NCI-H2081 (cell line): Measurements from ENCODE around the gene KRT6B.
"Not testable (repeated sequence)": the region's sequence is repeated elsewhere in the genome, so short reads cannot be mapped to it uniquely, and the experiment has no call there.

Experiments used
- DNase-seq, 2 experiments: peaks; one replicate each; lab custom pipeline; 2025; lab: John Stamatoyannopoulos, UW

The KRT6B gene

DNA sequence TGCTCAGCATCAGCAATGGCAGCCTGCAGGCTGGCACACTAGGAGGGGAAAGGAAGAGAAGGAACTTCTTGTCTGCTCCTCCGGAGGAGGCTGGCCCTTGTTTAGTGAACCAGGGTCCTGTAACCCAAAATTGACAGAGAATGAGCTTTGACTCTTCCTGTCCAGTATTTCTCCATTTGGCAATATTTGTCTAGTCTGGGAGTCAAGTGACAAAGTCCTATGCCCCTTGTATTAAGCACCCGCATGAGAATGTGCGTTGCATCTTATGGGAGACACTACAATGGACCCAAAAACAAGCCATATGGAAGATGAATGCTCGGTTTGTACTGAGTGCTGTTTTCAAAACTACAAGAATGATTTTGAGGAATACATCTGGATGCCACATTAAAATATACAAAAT is 17.9 kb upstream of the KRT6B start:
- DNase-seq, result no peak

DNA sequence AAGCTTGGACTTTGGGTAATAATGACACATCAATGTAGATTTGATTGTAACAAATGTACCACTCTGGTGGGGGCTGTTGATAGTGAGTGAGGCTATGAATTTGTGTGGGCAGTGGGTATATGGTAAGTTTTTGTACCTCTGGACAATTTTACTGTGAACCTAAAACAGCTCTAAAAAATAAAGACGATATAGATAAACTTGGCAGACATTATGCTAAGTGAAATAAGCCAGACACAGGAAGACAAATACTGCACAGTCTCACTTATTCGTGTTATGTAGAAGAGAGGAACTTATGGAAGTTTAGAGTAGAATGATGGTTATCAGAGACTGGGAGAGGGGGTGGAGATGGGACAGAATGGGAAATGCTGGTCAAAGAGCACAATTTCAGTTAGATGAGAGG is 13.0 kb upstream of the KRT6B start:
- DNase-seq, result no peak

DNA sequence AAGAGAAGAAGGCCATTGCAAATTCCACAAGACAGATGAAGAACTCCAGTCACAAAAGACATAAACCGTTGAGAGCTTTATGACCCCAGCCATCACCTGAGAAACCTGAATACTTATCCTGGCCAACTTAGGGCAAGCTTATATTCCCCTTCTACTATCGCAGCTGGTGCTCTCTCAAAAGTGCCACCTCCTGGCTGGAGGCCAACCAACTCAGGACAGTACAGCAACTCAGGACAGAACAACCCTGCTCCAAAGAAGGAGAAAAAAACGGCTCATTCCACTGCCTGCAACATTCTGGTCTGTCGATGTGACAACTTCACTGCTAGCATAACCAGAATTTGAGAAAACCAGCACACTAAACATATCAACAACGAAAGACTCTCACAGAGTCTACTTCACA is 9.7 kb upstream of the KRT6B start:
- DNase-seq, result no peak

DNA sequence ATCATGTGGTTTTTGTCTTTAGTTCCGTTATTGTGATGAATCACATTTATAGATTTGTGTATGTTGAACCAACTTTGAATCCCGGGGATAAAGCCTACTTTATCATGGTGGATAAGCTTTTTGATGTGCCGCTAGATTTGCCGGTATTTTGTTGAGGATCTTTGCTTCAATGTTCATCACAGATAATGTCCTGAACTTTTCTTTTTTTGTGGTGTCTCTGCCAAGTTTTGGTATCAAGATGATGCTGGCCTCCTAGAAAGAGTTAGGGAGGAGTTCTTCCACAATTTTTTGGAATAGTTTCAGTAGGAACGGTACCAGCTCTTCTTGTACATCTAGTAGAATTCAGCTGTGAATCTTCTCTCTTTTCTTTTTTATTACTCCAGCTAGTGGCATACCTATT is 6.9 kb upstream of the KRT6B start:
- no peak for DNase-seq

DNA sequence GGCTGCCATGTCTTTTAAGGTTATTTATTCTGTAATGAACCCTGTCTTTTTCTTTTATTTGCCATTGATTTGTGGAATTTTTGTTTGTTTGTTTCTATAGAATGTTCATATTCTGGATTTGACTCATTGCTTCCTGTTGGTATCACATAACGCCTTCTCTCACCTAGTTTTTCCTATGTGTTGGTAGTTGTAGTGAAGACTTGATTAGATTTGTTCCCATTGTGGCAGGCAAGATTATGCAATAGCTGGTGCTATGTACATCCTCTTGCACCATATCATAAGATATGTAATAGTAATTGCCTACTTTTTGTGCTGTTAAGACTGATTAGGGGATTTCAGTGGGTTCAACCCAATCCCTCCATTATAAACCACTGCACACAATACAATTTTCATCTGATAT is 3.9 kb upstream of the KRT6B start:
- DNase-seq, result no peak

DNA sequence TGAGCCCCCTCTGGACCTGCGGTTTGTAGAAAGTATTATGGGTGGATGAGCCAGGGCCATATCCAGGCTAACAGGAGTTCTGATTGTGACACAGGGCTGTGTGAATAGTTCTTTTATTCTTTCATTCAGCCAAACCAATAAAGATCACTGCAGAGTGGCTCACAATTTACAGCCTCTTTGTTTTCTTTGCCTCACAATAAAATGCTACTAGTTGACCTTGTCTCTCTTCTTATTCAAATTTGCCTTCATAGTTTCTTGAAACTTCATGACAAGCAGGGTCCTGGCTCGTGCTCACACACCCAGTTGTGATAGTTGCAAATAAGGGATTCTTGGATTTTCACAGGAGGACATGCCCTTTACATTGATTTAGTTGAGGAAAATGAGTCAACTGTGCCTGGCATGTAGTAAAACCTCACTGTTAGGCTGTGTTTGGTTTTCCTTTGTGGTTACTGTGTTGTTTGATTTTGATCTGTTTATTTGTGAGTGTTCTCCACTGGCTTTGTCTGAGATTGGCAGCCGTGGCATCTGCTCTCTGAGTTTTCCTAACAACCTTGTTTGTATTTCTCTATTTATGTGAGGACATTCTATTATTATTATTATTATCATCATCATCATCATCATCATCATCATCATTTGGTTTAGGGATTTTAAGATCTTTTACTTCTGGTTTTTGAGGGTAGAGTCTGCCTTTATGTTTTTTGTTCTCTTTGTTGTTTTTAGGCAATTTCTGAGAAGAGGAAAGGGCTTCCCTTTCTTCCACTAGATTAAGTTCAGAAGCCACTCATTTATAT is 2.7 kb upstream of the KRT6B start:
- DNase-seq, result peak; percentile 21 to 33

DNA sequence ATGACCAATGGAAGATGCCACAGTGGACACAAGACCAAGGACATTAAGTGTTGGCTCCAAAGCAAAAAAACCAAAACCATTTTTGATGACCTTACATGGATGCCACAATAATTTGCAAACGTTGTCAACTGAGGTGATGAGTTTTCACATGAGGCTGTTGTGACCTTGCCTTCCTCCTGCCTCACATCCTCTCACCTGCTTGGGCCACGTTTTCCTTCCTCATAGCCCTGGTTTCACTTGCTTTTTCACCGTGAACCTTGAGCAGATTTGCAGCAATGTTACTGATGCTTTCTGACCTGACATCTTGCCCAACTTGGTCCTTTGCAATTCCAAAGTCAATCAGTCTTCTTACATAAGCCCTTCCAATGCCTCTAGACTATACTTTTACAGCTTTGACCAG is 3.7 kb downstream of the KRT6B start:
- DNase-seq, result no peak

DNA sequence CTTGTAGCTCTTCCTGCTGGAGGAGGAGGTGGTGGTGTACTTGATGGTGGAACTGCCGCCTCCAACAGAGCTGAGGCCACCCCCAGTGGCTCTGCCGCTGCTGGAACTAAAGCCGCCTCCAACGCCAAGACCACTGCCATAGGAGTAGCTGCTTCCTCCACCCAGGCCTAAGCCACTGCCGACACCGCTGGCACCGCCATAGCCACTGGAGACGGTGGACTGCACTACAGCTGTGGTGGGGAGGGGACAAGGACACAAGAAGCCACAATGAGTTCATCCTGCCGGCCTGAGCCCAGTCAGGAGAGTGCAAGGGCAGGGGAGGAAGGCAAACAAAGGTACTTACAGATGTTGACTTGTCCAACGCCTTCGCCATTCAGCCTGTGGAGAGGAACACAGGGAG is 4.8 kb downstream of the KRT6B start:
- not testable (repeated sequence) for DNase-seq

DNA sequence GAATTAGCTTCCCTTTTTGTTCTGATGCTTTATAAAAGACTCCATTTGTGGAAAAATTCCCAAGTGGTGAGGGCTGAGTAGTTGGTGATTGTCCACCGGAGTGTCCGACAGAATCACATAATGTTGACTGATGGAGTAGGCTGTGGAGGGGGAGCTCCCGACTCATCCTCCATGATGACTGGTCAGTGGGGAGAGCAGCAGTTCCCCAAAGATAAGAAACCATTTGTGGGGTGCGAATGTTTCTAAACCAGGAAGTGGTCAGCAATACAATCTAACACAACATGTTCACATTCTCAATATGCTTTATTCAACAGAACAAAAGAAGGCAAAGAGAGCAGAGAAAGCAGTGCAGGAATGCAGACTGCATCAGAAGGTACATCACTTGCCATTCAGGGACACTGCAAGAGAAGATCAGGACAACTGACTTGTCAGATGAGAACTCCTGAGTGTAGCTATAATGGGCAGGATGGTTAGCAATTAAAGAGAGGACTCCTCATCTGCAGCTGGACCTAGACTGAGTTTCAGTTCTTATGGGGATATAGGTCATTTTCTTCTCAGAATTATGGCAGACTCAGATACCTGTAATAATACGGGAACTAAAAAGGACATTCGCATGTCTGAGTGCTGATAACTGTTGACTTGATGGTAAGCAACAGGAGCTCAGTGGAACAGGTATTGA is 5.4 kb downstream of the KRT6B start:
- DNase-seq, result no peak

DNA sequence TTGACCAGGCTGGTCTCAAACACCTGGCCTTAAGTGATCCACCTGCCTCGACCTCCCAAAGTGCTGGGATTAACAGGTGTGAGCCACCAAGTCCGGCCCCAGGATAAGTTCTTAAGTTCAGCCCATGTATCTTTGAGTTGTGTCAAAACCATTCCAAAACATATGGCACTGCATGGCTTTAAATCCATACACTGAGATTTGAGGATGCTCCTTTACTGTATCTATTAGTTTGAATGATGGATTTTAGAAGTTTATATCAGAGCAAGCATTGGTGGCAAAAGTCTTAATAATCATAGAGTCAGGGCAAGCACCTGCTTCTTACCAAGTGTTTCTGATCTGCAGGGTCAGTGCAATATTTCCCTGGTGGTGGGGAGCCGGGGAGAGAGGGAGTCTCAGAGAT is 6.1 kb downstream of the KRT6B start:
- DNase-seq, result no peak

DNA sequence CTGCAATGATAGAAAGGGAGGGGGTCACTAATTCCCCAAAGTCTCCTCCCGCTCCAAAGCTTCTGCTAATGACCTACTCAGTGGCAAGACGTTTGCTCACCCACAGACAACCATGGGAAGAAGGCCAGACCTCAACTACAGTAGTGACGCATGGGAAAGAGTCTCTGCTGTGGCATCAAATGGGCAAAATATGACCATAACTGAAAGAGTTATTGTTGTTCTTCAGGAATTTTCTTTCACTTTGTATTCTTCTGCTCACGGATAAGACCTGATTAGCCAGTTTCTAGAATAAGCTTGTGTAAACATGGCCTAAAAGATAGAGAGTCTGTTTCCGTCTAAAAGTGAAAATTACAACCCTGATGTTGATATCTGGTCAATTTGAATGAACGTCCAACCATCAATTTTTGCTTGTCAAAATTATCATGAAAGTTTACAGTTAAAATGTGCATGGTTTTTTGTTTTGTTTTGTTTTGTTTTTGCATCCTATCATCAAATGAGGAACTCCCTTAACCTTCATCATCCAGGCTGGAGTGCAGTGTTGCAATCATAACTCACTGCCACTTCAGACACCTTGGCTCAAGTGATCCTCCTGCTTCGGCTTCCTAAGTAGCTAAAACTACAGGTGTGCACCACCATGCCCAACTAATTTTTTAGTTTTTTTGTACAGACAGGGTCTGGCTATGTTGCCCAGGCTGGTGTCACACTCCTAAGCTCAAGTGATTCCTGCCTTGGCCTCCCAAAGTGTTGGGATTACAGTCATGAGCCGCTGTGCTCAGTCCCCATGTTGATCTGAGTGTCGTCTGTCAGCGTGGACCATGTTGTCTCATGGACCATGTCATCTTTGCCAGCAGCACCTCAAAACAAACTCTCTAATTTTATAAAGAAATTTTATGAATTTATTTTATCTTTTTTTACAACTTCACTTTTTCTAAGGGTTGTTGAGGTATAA is 7.0 kb downstream of the KRT6B start:
- no peak for DNase-seq

DNA sequence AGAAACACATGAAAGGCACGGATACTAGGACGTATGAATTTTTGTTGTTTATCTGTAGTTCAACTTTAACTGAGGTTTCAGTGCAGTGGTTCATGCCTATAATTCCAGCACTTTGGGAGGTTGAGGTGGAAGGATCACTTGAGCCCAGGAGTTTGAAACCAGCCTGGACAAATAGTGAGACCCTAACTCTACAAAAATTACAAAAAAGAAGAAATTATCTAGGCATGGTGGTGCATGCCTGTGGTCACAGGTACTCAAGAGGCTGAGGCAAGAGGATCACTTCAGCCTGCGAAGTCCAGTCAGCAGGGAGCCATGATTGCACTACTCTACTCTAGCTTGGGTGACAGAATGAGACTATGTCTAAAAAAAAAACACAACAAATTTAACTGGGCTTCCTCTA is 8.0 kb downstream of the KRT6B start:
- no peak for DNase-seq

DNA sequence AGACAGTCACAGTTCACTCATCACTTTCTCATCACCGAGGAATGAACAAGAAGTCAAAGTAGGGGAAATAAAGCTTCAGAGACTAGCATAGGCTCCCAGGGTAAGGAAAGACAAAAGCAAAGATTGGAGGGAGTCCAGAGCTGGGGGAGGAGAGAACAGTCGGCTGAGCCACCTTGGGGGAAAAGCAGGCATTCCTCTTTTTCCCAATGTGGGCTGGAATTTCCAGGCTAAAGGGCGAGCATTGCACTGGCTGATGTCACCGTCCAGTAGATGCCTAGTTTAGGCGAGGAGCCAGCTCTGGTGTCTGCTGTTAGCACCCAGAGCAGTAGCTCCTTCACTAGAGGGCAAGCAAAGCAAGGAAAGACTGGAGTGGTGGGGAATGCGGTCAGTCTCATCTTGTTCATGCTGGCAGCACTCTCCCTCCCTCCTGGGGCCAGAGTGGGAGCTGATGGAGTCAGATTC is 9.3 kb downstream of the KRT6B start:
- DNase-seq, result no peak

DNA sequence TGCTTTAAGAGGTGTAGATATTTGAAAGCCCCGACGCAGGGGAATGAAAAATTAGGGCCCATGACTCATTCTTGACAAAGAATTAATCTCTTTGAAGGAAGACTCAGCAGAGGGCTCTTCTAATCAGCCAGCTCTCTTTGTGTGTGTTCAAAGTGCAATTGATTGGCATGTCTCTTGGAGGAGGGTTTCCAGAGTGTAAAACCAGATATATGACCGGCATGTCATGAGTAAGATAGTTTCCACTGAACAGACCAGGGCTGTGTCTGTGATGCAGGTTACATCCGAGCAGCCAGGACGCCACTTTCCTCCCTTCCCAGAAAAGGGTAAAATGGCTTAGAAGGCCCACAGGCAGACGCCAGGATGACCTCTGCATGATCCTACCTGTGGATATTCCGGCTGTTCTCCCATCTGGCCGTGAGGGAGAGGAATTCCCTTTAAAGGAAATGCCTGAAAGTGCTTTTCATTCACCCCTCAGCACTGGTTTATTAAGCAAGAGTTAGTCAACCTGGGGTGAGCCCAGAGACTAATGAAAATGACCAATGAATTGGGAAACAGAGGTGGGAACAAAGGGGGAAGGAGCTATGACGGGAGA is 10.5 kb downstream of the KRT6B start:
- DNase-seq, result no peak

DNA sequence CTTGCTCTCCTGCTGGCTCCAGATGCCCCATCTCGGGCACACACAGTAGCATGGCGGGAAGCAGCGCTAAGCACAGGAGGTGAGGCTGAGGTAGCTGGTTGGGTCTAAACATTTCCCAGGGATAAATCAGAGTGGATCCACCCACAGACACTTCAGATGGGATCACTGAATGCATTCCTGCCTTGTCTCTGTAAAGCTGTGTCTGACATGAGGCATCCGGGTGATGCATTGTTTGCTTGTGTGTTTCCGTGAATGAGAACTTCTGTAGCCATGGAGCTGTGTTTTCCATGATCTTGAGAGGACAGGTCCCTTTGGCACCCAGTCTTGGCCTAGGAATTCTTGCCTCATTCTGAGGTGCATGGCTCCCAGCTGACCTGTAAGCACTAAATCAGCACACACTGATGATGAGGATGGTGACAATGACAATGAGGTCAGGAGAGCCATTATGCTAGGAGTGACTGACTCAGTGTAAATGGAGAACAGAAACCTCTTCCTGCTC is 11.1 kb downstream of the KRT6B start:
- no peak for DNase-seq

DNA sequence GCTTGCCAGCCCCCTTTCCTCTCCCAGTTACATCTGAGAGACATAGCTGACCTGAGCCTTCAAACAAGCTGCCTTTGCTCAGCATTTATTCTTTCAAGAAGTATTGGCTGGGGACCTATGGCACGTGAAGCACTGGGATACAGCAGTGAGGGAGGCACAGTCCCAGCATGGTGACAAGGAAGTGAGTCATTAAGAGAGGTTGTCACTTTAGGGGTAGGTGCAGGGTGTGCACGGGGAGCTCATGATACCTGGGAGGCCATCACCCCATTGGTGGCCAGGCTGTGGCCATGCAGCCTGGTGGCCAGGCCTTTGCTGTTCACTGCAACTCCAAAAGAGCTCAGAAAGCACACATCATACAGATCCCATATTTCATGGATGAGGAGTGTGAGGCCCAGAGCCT is 12.1 kb downstream of the KRT6B start:
- no peak for DNase-seq

DNA sequence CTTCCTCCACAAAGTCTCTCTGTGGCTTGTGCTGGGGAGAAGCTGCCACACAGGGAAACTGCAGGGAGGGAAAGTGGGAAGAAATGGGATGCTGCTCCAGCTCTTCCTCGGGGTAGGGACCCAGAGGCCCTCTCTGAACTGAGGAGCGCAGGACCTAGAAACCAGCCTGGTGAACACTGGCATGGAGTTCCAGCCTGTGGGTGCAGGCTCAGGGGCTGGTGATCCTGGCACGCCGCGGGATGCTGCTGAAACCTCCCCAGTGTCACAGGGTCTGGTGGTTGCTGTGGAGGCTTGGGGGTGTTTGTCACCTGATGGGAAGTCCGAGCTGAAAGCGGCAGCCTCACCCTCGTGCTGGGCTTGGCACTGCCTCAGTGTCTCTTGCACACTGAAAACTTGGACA is 12.5 kb downstream of the KRT6B start:
- DNase-seq, result no peak

DNA sequence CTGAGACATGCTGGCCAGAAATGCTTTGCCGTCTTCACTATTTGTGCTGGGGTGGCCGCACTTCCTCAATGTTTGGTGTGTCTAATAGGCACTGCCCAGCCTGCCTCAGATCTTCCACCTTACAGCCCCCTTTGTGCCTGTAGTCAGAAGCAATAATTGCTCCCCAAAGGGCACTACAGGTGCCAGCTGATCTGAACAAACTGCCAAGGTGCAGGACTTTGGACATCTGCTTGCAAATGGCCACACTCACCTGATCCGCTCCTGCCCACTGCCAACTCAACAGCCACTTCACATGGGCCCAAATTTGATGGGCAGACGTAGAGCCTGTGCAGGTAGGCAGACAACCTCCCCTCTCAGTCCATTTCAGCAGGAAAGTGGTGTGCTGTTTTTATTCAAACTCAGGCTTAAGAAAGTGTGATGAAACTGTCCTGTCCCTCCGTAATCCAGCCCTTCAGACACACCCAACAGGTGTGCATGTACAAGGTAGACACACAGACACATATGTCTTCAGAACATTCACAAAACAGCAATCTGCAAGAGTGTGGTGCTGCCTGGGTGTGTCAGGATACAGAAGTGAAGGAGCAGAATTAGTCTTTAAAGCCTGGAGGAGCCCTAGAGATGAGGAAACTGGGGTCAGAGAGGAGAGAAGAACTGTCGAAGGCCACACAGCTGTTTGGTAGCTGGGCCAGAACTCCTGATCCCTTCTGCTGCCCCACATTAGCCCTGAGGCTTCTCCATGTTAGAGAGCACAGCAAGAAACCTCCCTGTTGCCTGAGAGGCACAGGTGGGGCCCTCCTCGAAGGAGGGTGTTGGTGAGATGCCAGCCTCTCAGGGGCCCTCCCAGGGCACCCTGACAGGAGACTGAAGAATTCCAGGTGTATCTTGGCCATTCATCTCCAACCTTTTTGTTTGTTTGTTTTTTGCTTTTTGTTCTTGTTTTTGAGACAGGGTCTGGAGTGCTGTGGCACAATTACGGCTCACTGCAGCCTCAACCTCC is 13.3 kb downstream of the KRT6B start:
- DNase-seq, result no peak

DNA sequence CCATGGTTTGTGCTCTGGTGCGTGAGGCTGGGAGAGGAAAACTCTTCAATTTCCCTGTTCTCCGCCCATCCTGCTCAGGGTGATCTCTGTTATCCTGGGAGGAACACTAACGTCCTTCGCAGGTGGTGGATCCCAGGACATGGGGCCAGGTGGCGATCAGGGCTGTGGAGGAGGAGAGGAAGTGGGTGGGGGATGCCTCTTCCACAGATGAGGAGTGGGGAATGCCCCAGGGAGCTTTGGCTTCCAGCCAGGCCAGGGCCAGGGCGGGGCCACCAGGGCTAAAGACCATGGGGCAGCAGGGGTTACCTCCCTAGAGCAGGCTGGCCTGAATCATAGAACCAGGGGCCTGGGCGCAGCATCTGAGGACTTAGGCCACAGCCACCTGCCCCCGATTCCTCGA is 14.4 kb downstream of the KRT6B start:
- DNase-seq, result no peak

DNA sequence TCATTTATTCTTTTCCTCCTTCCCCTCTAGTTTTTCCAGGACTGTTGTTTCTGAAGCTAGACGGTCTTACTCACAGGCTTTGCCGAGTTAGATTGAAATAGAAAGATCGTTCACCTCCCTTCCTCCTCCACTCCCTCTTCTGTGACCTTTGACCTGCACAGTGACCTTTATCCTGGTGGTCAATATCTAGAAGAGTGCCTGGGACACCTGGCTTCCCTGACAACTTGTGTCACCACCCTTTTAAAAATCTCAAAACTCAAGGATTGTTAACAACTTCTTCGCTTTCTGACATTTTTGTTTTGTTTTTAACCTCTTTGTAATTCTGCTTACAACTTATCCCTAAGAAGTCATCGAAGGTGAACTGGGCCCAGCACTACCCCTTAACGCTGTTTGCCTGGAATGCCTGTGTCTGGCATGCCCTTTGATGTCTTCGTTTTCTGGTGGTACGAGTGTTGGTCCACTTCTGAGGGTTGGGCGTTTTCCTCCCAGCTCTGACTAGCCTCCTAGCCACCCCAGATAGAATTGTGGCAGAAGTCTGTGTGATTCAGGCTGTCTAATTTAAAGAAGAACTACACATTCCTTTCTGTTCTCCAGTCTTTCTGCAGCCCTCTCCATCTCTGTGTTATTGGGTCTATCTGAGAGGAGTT is 15.0 kb downstream of the KRT6B start:
- no peak for DNase-seq
